WI38 (cell line): ENCODE measurements around the gene ABR.
"Not testable (repeated sequence)": the region's sequence is repeated elsewhere in the genome, so short reads cannot be mapped to it uniquely, and the experiment has no call there.

Experiments used
- H3K4me3 ChIP-seq: 2 replicates; pipeline ENCODE4 v1.5.1; 2011; ENCODE audit warnings: low read depth, mild to moderate bottlenecking, control low read depth, low read length
- CTCF ChIP-seq: IDR thresholded peaks from 2 replicates; pipeline ENCODE4 v1.5.1; 2012; ENCODE audit warnings: low read depth, mild to moderate bottlenecking, control low read depth, low read length

ABR gene

GRCh38 chr17:1045456-1045855 lies 134.3 kb downstream of the ABR start:
- H3K4me3 ChIP-seq, result no peak overlapping the region
- TF ChIP-seq CTCF, result no peak

GRCh38 chr17:1044387-1045009 lies 135.3 kb downstream of the ABR start:
- H3K4me3 ChIP-seq, result not testable (repeated sequence)

- no peak for TF ChIP-seq CTCF
- H3K4me3 ChIP-seq, result no peak overlapping the region
Measured at GRCh38 chr17:1043601-1044251, 136.1 kb downstream of the ABR start.

GRCh38 chr17:1042486-1042885 lies 137.3 kb downstream of the ABR start:
- no peak overlapping the region for H3K4me3 ChIP-seq
- no peak for TF ChIP-seq CTCF

- no peak for TF ChIP-seq CTCF
- H3K4me3 ChIP-seq, result no peak overlapping the region
Measured at GRCh38 chr17:1041746-1042145, 138.0 kb downstream of the ABR start.

- TF ChIP-seq CTCF, result no peak
- no peak overlapping the region for H3K4me3 ChIP-seq
Measured at GRCh38 chr17:1040216-1040600, 139.6 kb downstream of the ABR start.

GRCh38 chr17:1039511-1040215 lies 140.1 kb downstream of the ABR start:
- H3K4me3 ChIP-seq, result no peak overlapping the region
- TF ChIP-seq CTCF, result no peak
